GM19043 (cell line): ENCODE data around the gene H3-3A.
"Not testable (repeated sequence)": the region's sequence is repeated elsewhere in the genome, so short reads cannot be mapped to it uniquely, and the experiment has no call there.

Experiments
- ATAC-seq: cut with Tn5 transposase; IDR thresholded peaks from one replicate; pipeline ENCODE4 v1.9.1; 2021; ENCODE audit warnings: low read depth; ENCODE audit not compliant: unreplicated experiment

Gene H3-3A

GRCh38 chr1:226083302-226084101 lies 21.0 kb downstream of the H3-3A start:
- peak; percentile 91 for ATAC-seq

DNA sequence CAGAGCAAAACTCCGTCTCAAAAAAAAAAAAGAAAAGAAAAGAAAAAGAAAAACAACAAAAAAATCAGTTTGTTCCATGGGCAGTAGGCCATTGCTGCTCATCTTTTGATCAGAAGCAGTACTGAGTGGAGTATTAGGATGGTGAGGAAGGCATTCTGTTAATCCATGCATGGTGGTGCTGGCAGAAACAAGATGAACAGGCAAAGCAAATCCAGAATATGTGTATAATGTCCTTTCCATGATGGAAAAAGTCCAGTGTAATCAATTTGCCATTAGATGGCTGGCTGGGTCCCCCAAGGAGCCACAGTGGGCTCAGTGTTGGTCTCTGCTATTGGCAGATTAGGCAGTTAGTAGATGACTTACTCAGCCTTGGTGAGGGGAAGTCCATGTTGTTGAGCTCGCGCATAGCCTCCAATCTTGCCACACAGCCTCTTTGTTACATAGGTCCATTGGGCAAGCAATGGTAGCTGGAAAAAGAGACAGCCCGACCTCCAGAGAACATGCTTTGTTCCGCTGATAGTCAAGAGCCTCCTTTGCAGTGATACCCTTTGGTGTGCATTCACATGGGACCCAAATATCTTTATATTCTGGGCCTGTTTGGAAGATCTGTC lies 23.3 kb downstream of the H3-3A start:
- no peak for ATAC-seq

DNA sequence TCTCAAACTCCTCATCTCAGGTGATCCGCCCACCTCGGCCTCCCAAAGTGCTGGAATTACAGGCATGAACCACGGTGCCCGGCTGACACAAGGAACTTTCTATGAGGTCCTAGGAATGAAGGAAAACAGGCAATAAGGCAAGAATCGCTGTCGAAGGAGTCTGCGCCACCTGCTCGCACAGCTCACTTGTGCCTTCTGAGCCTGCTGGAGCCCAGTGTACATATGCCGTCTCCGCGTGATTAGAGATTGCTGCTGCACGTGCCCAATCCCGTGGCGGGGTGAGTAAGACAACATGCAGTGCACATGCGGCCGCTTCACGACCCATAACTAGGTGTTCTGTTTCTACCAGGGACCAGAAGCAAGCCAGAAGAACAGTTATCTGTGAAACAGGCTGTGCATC lies 24.3 kb downstream of the H3-3A start:
- ATAC-seq = no peak

DNA sequence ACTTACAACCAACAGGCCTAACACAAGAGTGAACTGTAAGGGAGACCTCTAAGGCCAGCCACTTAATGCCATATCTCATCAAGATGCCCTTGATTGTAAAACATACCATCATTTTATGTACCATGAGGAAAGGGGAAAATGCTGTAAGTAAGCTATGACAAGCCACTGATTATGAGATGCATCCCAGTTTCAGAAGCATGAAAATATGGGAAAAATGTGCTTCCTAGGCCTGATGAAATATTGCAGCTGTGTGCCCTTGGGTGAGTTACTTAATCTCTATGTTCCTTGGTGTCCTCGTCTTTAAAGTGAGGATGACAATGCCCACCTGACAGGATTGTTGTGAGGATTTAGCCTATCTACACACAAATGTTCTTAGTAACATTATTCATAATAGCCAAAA lies 28.9 kb downstream of the H3-3A start:
- no peak for ATAC-seq

GRCh38 chr1:226092048-226092820 lies 29.7 kb downstream of the H3-3A start:
- not testable (repeated sequence) for ATAC-seq

GRCh38 chr1:226092965-226093364 lies 30.4 kb downstream of the H3-3A start:
- no peak for ATAC-seq

DNA sequence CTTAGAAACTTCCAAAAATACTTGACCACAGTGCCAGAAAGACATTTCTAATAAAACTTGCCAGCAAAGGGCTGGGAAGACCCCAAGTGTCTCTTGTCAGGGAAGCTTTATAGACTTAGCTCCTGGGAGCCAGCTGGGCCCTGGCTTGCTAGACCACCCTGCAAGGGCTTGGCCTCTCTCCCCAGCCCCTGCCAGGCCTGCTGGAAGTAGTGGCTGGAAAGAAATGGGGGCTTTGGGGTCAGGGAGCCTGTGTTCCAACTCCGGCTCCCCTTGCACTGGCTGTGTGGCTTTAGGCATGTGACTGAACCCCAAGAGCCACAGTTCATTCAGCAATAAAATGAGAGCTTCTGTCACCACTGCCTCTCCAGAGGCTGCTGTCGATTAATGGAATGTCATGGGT lies 31.1 kb downstream of the H3-3A start:
- no peak for ATAC-seq

- no peak for ATAC-seq
These were observed 31.9 kb downstream of the H3-3A start for GRCh38 chr1:226094451-226094850.

- ATAC-seq = no peak
These were observed 32.8 kb downstream of the H3-3A start for GRCh38 chr1:226095286-226095685.

- no peak for ATAC-seq
These were observed 35.5 kb downstream of the H3-3A start for GRCh38 chr1:226097866-226098625.

GRCh38 chr1:226098870-226099835 lies 36.6 kb downstream of the H3-3A start:
- no peak for ATAC-seq

- no peak for ATAC-seq
These were observed 38.2 kb downstream of the H3-3A start for GRCh38 chr1:226100436-226101391.

- ATAC-seq = no peak
These were observed 42.2 kb downstream of the H3-3A start for GRCh38 chr1:226104671-226105121.

DNA sequence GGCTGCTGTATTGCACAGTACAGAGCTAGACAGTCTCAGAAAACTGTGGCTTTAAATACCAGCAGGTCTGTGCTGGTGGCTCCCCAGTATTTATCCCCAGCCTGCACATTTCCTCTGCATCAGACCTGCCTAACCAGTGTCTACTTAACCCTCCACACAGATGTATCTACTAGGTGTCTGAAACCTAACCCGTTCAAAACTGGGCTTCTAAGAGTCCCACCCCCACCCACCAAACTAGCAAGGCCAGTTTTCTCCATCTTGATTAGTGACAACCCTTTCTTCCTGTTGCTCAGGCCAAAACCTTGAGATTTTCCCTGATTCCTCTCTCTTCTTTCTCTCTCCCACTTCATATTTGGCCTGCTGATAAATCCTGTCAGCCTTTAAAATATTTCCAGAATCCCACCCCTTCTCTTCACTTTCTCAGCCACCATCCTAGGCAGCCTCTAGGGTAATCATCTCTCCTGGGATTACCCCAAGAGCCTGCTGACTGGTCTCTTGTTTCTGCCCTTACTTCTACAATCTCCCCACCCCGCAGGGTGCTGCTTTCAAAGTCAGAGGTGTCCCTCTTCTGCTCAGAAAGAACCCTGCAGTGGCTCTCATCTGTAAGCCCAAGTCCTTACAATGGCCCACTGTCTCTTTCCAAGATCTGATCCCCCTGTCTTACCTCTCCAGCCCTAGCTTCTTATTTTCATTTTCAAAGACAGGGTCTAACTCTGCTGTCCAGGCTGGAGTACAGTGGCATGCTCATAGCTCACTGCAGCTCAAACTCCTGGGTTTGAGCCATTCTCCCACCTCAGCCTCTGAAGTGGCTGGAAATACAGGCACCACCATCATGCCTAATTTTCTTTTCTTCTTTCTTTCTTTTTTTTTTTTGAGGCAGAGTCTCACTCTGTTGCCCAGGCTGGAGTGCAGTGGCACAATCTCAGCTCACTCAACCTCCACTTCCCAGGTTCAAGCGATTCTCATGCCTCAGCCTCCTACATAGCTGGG lies 45.2 kb downstream of the H3-3A start:
- no peak for ATAC-seq

DNA sequence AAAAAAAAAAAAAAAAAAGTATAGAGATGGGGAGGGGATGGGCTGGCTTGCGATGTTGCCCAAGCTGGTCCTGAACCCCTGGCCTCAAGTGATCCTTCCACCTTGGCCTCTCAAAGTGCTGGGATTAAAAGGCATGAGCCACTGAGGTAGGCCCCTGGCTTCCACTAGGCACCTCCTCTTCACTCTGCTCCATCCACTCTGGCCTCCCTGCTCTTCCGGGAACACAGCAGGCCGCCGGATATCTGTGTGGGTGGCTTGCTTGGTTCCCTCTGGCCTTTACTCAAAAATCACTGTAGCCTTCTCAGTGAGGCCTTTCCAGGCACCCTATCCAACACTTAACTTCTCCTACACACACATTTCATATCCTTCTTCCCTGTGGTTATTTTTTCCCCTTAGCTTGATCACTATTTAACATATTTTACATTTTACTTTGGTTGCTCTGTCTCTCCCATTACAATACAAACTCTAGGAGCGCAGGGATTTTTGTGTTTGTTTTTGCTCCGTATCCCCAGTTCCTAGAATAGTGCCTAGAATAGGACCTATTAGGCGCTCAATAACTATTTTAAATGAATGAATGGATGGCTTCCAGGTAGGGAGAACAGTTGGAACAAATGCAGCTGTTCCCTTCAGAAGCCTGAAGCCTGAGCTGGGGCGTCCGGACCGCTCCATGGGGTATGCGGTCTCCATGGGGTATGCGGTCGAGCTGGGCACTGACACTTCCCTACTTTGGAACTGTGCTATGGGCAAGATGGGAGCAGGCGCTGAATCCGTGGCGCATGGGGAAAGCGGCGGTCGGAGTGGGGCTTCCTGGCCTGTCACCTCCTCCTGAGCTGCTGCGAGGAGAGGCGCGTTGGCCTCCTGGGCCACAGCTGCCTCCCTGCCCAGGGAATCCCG lies 46.7 kb downstream of the H3-3A start:
- no peak for ATAC-seq

GRCh38 chr1:226109829-226110248 lies 47.3 kb downstream of the H3-3A start:
- ATAC-seq = peak; percentile 60
